GM06990 (cell line): ENCODE measurements around the gene AKT1.

Experiments used
- DNase-seq: peaks from one replicate; pipeline ENCODE4 v3.0.0-alpha.2; 2011; ENCODE audit not compliant: insufficient read length; ENCODE audit errors: extremely low read depth
- H3K27me3 ChIP-seq: replicated peaks from 2 replicates; pipeline ENCODE4 v1.6.0; 2011; ENCODE audit warnings: low read length; ENCODE audit not compliant: control insufficient read depth, insufficient read depth
- H3K36me3 ChIP-seq: 2 replicates; pipeline ENCODE4 v1.5.1; 2011; ENCODE audit warnings: low read length; ENCODE audit not compliant: control insufficient read depth, insufficient read depth
- H3K4me3 ChIP-seq: replicated peaks from 2 replicates; pipeline ENCODE4 v1.5.1; 2011; ENCODE audit warnings: low read depth, mild to moderate bottlenecking, control low read depth, low read length
- TF ChIP-seq, protein P1 (sequence below): IDR thresholded peaks from 2 replicates; pipeline ENCODE4 v1.5.1; 2011; ENCODE audit warnings: low read length, control low read depth, mild to moderate bottlenecking, inconsistent platforms; ENCODE audit not compliant: insufficient read depth, poor library complexity, severe bottlenecking

AKT1 gene

DNA sequence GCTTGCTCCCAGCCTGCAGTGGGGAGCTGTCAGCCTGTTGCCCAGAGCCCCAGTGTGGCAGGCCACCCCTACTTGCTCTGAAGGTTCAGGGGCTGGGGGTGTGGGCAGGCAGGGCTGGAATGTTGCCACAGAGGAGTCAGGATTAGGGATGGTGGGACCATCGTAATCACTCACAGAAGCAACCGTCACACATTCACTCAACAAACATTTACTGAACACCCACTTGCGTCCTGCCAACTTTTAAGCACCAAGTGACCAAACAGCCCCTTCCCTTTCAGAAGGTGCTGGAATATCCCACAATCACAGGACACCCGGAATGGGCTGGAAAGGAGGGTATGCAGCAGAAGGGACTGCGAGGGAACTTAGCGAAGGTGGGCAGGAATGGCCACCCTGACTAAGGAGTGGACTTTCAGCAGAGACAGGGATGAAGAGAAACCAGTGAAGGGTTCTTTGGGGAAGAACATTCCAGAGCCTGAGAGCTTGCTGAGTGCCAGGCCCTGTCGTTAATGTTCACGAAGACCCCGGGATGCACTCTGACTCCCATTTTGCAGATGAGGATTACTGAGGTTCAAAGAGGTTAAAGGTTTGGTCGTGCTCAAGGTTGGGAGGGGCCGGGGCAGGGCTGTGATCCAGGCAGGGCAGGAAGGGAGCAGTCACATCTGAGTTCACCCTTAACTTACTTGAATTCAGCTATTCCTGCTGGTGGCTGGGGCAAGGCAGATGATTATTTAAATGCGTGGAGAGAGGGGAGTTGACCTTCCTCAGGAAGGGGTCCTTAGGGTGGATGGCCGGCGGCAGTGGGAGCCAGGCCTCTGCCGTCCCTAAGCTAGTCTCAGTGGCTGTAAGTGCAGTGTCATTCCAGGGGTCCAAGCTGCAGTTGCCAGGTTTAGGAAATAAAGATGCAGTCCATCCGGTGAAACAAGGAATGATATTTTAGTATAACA lies 3.0 kb upstream of the AKT1 start:
- no peak overlapping the region for H3K4me3 ChIP-seq
- TF ChIP-seq, protein P1, sequence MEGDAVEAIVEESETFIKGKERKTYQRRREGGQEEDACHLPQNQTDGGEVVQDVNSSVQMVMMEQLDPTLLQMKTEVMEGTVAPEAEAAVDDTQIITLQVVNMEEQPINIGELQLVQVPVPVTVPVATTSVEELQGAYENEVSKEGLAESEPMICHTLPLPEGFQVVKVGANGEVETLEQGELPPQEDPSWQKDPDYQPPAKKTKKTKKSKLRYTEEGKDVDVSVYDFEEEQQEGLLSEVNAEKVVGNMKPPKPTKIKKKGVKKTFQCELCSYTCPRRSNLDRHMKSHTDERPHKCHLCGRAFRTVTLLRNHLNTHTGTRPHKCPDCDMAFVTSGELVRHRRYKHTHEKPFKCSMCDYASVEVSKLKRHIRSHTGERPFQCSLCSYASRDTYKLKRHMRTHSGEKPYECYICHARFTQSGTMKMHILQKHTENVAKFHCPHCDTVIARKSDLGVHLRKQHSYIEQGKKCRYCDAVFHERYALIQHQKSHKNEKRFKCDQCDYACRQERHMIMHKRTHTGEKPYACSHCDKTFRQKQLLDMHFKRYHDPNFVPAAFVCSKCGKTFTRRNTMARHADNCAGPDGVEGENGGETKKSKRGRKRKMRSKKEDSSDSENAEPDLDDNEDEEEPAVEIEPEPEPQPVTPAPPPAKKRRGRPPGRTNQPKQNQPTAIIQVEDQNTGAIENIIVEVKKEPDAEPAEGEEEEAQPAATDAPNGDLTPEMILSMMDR = no peak
- H3K27me3 ChIP-seq = peaks cover 1% of the 10 kb centered on the region; the same call in 1 of the 2 replicates
- no peak for DNase-seq
- no peaks in the 10 kb centered on the region for H3K36me3 ChIP-seq

DNA sequence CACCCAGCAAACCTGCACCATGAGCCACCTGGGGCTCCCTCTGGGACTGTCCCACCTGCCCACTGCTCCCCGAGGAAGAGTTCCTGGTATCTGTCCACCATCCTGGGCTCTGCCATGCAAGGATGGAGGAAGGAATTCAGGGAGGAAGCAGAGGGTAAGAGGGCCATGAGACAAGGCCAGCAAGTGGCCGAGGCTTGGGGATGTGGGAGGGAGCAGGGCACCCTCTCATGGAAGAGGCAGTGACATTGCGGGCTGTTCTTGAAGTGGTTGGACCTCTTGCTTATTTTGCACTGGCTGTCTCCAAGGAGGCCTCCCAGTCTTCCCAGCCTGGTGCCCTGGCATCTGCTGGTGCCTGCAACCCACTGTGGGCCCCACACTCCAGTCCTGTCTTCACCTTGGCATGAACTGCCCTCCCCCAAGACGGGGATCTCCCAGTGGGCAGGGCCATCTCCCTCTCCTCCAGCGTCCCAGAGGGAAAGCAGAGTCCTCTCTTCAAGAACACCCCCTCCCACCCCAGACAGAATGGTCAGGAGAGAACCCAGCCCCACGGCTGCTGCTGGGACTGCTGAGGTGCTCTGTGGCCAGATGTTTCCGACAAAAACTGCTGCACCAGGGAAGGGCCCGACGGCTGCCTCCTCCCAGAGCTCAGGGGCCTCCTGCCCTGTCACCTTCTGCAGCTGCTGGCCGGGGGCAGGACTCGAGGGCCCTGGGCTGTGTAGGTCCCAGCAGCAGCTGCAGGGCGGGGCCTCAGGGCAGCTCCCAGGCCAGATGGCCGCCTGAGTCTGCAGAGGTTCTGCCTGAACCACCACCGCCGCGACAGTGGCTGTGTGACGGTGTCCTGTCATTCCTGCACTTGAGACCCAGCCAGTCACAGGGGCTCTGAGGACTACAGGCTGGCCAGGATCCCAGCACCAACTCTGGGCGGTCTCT lies 1.8 kb upstream of the AKT1 start:
- Histone ChIP-seq H3K36me3 (no peaks in the 10 kb centered on the region), H3K4me3 (no peak overlapping the region), H3K27me3 (peaks cover 1% of the 10 kb centered on the region; the same call in 1 of the 2 replicates)
- TF ChIP-seq, protein P1 = no peak
- no peak for DNase-seq

DNA sequence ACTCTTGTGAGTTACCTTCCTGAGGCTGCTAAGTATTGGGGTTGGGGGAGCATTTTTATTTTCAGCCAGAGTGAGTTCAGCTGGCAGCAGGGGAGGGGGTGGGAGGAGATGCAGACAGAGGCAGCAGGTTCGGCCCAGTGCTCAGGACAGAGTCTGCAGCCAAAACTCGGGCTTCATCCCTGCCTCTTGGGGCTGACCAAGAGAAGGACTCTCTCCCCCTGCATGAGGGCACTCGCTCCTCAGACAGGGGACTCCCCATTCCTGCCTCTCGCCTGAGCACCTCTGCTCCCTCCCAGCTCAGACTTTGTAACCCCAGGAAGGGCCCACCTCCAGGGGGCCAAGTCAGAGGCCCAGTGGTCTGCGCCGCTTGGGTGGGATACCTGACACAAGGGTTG lies 1.1 kb upstream of the AKT1 start:
- Histone ChIP-seq H3K27me3 (peaks cover 1% of the 10 kb centered on the region; the same call in 1 of the 2 replicates), H3K36me3 (peaks cover 3% of the 10 kb centered on the region), H3K4me3 (no peak overlapping the region)
- TF ChIP-seq, protein P1 = no peak
- DNase-seq = no peak

DNA sequence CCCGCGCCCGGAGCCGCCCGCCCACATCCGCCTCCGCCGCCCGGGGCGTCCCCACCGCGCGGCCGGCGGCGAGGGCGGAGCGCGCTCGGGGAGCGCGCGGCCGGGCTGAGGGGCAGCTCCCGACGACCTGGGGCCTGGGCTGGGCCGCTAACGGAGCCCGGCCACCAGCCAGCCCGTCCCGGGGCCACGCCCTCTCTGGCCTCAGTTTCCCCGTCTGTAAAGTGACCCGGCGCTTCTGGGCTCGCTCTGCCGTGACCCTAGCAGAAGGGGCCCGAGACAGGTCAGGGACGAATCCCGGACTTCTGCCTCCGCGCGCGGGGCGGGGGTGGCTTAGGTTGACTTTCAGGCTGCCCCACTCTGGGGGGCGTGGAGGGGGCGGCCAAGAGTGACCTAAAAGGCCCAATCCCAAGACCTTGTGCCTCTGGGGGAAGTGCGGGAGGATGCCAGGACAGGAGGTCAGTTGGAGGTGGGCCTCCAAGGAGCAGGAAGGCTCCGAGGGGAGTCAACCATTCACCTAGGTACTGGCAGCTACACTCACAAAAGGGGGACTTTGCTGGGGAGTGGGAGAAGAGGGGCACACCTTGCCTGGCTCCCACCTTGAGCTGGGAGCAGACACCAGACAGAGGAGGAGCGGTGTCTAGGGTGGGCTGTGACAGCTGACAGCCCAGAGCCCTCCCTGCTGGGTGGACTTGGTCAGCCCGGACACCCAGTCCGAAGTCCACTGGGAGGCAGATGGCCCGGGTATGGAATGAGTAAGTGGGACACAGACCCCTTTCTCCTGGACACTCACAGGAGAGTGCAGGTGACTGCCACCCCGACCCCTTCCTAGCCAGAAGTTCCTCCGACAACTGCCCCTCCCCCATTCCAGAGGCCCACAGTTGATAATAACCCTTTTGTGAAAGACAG lies 486 bp upstream of the AKT1 start:
- TF ChIP-seq, protein P1 = no peak
- Histone ChIP-seq H3K27me3 (peaks cover 1% of the 10 kb centered on the region; the same call in 1 of the 2 replicates), H3K36me3 (peaks cover 6% of the 10 kb centered on the region), H3K4me3 (peak overlapping the region; percentile 57)
- peak; percentile 67 for DNase-seq

DNA sequence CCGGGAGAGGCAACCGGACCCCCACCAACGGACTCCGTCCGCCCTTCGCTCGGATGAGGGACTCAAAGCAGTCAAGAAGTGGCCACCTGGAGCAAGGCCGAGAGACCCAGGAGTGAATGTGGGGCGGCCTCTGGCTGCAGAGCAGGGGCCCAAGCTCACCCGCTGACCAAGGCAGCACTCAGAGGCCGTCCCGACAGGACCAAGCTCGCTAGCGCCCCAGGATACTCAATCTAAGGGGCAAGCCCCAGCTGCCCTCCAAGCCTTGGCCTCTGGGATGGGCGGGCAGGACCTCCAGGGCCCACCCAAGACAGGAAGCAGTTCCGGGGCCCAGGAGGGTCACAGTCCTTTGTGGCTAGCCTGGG lies 936 bp downstream of the AKT1 start:
- H3K27me3 ChIP-seq = peaks cover 1% of the 10 kb centered on the region; the same call in 1 of the 2 replicates
- no peak for DNase-seq
- H3K4me3 ChIP-seq = peak overlapping the region; percentile 81
- peaks cover 15% of the 10 kb centered on the region for H3K36me3 ChIP-seq
- TF ChIP-seq, protein P1 = no peak
